Activated naive CD8-positive, alpha-beta T cell treated with anti-CD3 and anti-CD28 coated beads for 36 hours (primary cell): ENCODE data around the gene SLC15A2. TPM values are rescaled to one million over a fixed set of nuclear protein-coding genes. Genes with fewer than 3 reads are reported as not detected.
"Not testable (repeated sequence)": the region's sequence is repeated elsewhere in the genome, so short reads cannot be mapped to it uniquely, and the experiment has no call there.

Experiments
- DNase-seq: peaks from one replicate; pipeline ENCODE4 v3.0.0; 2021
- H3K27ac Mint-ChIP-seq: one replicate; pipeline ENCODE4 v1.8.0; 2022; ENCODE audit warnings: mild to moderate bottlenecking, moderate library complexity, mixed read lengths
- H3K27me3 Mint-ChIP-seq: one replicate; pipeline ENCODE4 v1.8.0; 2022; ENCODE audit warnings: mild to moderate bottlenecking, mixed read lengths
- H3K36me3 Mint-ChIP-seq: one replicate; pipeline ENCODE4 v1.8.0; 2021; ENCODE audit warnings: mild to moderate bottlenecking, mixed read lengths
- H3K4me1 Mint-ChIP-seq: one replicate; pipeline ENCODE4 v1.8.0; 2021; ENCODE audit warnings: mixed read lengths
- H3K4me3 Mint-ChIP-seq: one replicate; pipeline ENCODE4 v1.8.0; 2022; ENCODE audit warnings: mild to moderate bottlenecking, moderate library complexity, mixed read lengths
- H3K9me3 Mint-ChIP-seq: one replicate; pipeline ENCODE4 v1.8.0; 2022; ENCODE audit warnings: mixed read lengths
- total RNA-seq, 2 experiments: library from RNA; stranded (reverse); gene quantifications; one replicate each; pipeline ENCODE4 v1.2.3, GENCODE V29; 2021

SLC15A2 gene
- total RNA-seq, 2 experiments from 2014 or later = 0.74 to 1.5 TPM

GRCh38 chr3:121897296-121897695 lies 3.1 kb downstream of the SLC15A2 start:
- Mint-ChIP-seq H3K9me3 (no peaks in the 10 kb centered on the region), H3K27me3 (no peaks in the 10 kb centered on the region), H3K4me3 (no peak overlapping the region), H3K4me1 (no peaks in the 10 kb centered on the region), H3K27ac (no peak overlapping the region), H3K36me3 (peaks cover 6% of the 10 kb centered on the region)
- no peak for DNase-seq

GRCh38 chr3:121913305-121913990 lies 19.2 kb downstream of the SLC15A2 start:
- Mint-ChIP-seq H3K36me3 (peaks cover 22% of the 10 kb centered on the region), H3K27ac (no peak overlapping the region), H3K4me1 (no peaks in the 10 kb centered on the region), H3K27me3 (no peaks in the 10 kb centered on the region), H3K9me3 (peaks cover 2% of the 10 kb centered on the region), H3K4me3 (no peak overlapping the region)
- DNase-seq = no peak

- Mint-ChIP-seq H3K27ac (no peak overlapping the region), H3K4me3 (no peak overlapping the region)
Measured at GRCh38 chr3:121914081-121914998, 20.1 kb downstream of the SLC15A2 start.

GRCh38 chr3:121916189-121916588 lies 22.0 kb downstream of the SLC15A2 start:
- Mint-ChIP-seq H3K36me3 (peaks cover 8% of the 10 kb centered on the region), H3K27ac (no peak overlapping the region), H3K27me3 (no peaks in the 10 kb centered on the region), H3K4me3 (no peak overlapping the region), H3K9me3 (no peaks in the 10 kb centered on the region), H3K4me1 (no peaks in the 10 kb centered on the region)
- no peak for DNase-seq

More at GRCh38 chr3:121914081-121914998, 20.1 kb downstream of the SLC15A2 start:
- peaks cover 16% of the 10 kb centered on the region for H3K36me3 Mint-ChIP-seq
- H3K27me3 Mint-ChIP-seq = no peaks in the 10 kb centered on the region
- no peak for DNase-seq
- H3K9me3 Mint-ChIP-seq = no peaks in the 10 kb centered on the region
- no peaks in the 10 kb centered on the region for H3K4me1 Mint-ChIP-seq

GRCh38 chr3:121918779-121919483 lies 24.7 kb downstream of the SLC15A2 start:
- no peak for DNase-seq
- Mint-ChIP-seq H3K27me3 (no peaks in the 10 kb centered on the region), H3K36me3 (peaks cover 10% of the 10 kb centered on the region), H3K4me1 (no peaks in the 10 kb centered on the region), H3K27ac (no peak overlapping the region), H3K9me3 (no peaks in the 10 kb centered on the region), H3K4me3 (no peak overlapping the region)

- Mint-ChIP-seq H3K4me3 (no peak overlapping the region), H3K4me1 (no peaks in the 10 kb centered on the region), H3K27me3 (no peaks in the 10 kb centered on the region), H3K27ac (no peak overlapping the region), H3K36me3 (peaks cover 8% of the 10 kb centered on the region), H3K9me3 (no peaks in the 10 kb centered on the region)
- DNase-seq = no peak
Measured at GRCh38 chr3:121924734-121925133, 30.5 kb downstream of the SLC15A2 start.

GRCh38 chr3:121926380-121926779 lies 32.2 kb downstream of the SLC15A2 start:
- Mint-ChIP-seq H3K9me3 (no peaks in the 10 kb centered on the region), H3K27ac (no peak overlapping the region), H3K36me3 (peaks cover 8% of the 10 kb centered on the region), H3K4me3 (no peak overlapping the region), H3K27me3 (no peaks in the 10 kb centered on the region), H3K4me1 (no peaks in the 10 kb centered on the region)
- no peak for DNase-seq

- not testable (repeated sequence) for H3K27me3 Mint-ChIP-seq, H3K4me3 Mint-ChIP-seq, H3K9me3 Mint-ChIP-seq, H3K27ac Mint-ChIP-seq, DNase-seq, H3K4me1 Mint-ChIP-seq
- H3K36me3 Mint-ChIP-seq = peaks cover 15% of the 10 kb centered on the region
Measured at GRCh38 chr3:121938141-121938855, 44.1 kb downstream of the SLC15A2 start.

GRCh38 chr3:121941592-121941991 lies 47.4 kb downstream of the SLC15A2 start:
- no peaks in the 10 kb centered on the region for H3K4me1 Mint-ChIP-seq
- no peaks in the 10 kb centered on the region for H3K9me3 Mint-ChIP-seq
- H3K4me3 Mint-ChIP-seq = no peak overlapping the region
- no peaks in the 10 kb centered on the region for H3K27me3 Mint-ChIP-seq
- DNase-seq = no peak
- peaks cover 9% of the 10 kb centered on the region for H3K36me3 Mint-ChIP-seq
- H3K27ac Mint-ChIP-seq = no peak overlapping the region

GRCh38 chr3:121942116-121942786 lies 48.0 kb downstream of the SLC15A2 start:
- DNase-seq = no peak
- no peak overlapping the region for H3K27ac Mint-ChIP-seq
- peaks cover 7% of the 10 kb centered on the region for H3K36me3 Mint-ChIP-seq
- H3K4me1 Mint-ChIP-seq = no peaks in the 10 kb centered on the region
- no peaks in the 10 kb centered on the region for H3K9me3 Mint-ChIP-seq
- H3K4me3 Mint-ChIP-seq = no peak overlapping the region
- no peaks in the 10 kb centered on the region for H3K27me3 Mint-ChIP-seq

GRCh38 chr3:121943431-121943830 lies 49.2 kb downstream of the SLC15A2 start:
- Mint-ChIP-seq H3K36me3 (peaks cover 6% of the 10 kb centered on the region), H3K27me3 (no peaks in the 10 kb centered on the region), H3K4me1 (no peaks in the 10 kb centered on the region), H3K4me3 (no peak overlapping the region), H3K27ac (no peak overlapping the region), H3K9me3 (no peaks in the 10 kb centered on the region)
- DNase-seq = no peak

GRCh38 chr3:121948641-121949040 lies 54.4 kb downstream of the SLC15A2 start:
- no peaks in the 10 kb centered on the region for H3K4me1 Mint-ChIP-seq
- peaks cover 17% of the 10 kb centered on the region for H3K9me3 Mint-ChIP-seq
- no peak overlapping the region for H3K27ac Mint-ChIP-seq

GRCh38 chr3:121951291-121951919 lies 57.2 kb downstream of the SLC15A2 start:
- H3K4me3 Mint-ChIP-seq = no peak overlapping the region
- peaks cover 19% of the 10 kb centered on the region for H3K36me3 Mint-ChIP-seq
- H3K27ac Mint-ChIP-seq = no peak overlapping the region
- no peak for DNase-seq
- H3K9me3 Mint-ChIP-seq = peaks cover 17% of the 10 kb centered on the region
- H3K27me3 Mint-ChIP-seq = no peaks in the 10 kb centered on the region
- no peaks in the 10 kb centered on the region for H3K4me1 Mint-ChIP-seq

More at GRCh38 chr3:121948641-121949040, 54.4 kb downstream of the SLC15A2 start:
- no peak for DNase-seq
- no peak overlapping the region for H3K4me3 Mint-ChIP-seq
- H3K27me3 Mint-ChIP-seq = no peaks in the 10 kb centered on the region
- H3K36me3 Mint-ChIP-seq = peaks cover 15% of the 10 kb centered on the region

GRCh38 chr3:121956363-121956762 lies 62.2 kb downstream of the SLC15A2 start:
- Mint-ChIP-seq H3K9me3 (peaks cover 10% of the 10 kb centered on the region), H3K27ac (no peak overlapping the region), H3K27me3 (no peaks in the 10 kb centered on the region), H3K36me3 (peaks cover 8% of the 10 kb centered on the region), H3K4me3 (no peak overlapping the region), H3K4me1 (no peaks in the 10 kb centered on the region)
- DNase-seq = no peak
